H1 (cell line): ENCODE measurements around the gene ELOVL6. TPM values are rescaled to one million over a fixed set of nuclear protein-coding genes. Genes with fewer than 3 reads are reported as not detected.

ENCODE experiments used
- CTCF ChIA-PET: fragments of 300-600 bp; sonication (Branson Sonifier 250); formaldehyde crosslinking; loops from one replicate; lab custom pipeline; 2021; ENCODE audit not compliant: partially characterized antibody; lab: Charles Lee
- POLR2A ChIA-PET: fragments of 300-600 bp; sonication (Branson Sonifier 250); formaldehyde crosslinking; loops from one replicate; lab custom pipeline; 2021; ENCODE audit warnings: inconsistent platforms; ENCODE audit not compliant: partially characterized antibody; lab: Charles Lee
- DNase-seq, 2 experiments: peaks; one replicate each; pipeline versions ENCODE4 v3.0.0 to v3.0.0-alpha.2; 2010 to 2022; ENCODE audit warnings: low spot score in 2 of 2, low read depth in 1 of 2, mixed read lengths in 1 of 2
- FAIRE-seq: peaks from 2 replicates; lab custom pipeline; 2011; peaks lifted over from hg19 to GRCh38; lab: Jason Lieb, UNC
- H2AFZ ChIP-seq: 2 replicates; pipeline ENCODE4 v1.8.1; 2012; ENCODE audit warnings: low read length, inconsistent platforms
- H2AK5ac ChIP-seq: 2 replicates; pipeline ENCODE4 v1.6.1; 2013; ENCODE audit warnings: low read depth, low read length
- H2BK120ac ChIP-seq: replicated peaks from 2 replicates; pipeline ENCODE3; 2013; ENCODE audit warnings: low read depth, low read length, inconsistent platforms
- H2BK12ac ChIP-seq: 2 replicates; pipeline ENCODE4 v1.6.1; 2013; ENCODE audit warnings: low read depth, low read length
- H2BK15ac ChIP-seq: 2 replicates; pipeline ENCODE4 v1.6.1; 2013; ENCODE audit warnings: low read length
- H2BK20ac ChIP-seq: 2 replicates; pipeline ENCODE4 v1.6.1; 2013; ENCODE audit warnings: low read length
- H2BK5ac ChIP-seq: 2 replicates; pipeline ENCODE4 v1.6.1; 2013; ENCODE audit warnings: low read depth, low read length
- H3K14ac ChIP-seq: 2 replicates; pipeline ENCODE4 v1.6.1; 2013; ENCODE audit warnings: inconsistent platforms; ENCODE audit not compliant: insufficient read length
- H3K18ac ChIP-seq: 2 replicates; pipeline ENCODE4 v1.6.1; 2013; ENCODE audit warnings: low read length; ENCODE audit errors: extremely low read depth
- H3K23ac ChIP-seq: 2 replicates; pipeline ENCODE4 v1.6.1; 2013; ENCODE audit warnings: inconsistent platforms; ENCODE audit not compliant: insufficient read length
- H3K23me2 ChIP-seq: 2 replicates; pipeline ENCODE4 v1.6.1; 2013; ENCODE audit warnings: low read depth, low read length
- H3K27ac ChIP-seq: 2 replicates; pipeline ENCODE4 v1.6.1; 2011; ENCODE audit warnings: low read depth, low read length, inconsistent platforms
- H3K27me3 ChIP-seq, 4 experiments: replicated peaks in 1 of 4; 1 replicate in 1 of 4; 2 replicates in 3 of 4; pipeline versions ENCODE4 v1.6.1 to v1.8.1; 2011 to 2013; ENCODE audit warnings: low read length in 3 of 4, mild to moderate bottlenecking in 3 of 4, inconsistent platforms in 2 of 4, mixed read lengths in 2 of 4, moderate library complexity in 1 of 4; ENCODE audit not compliant: control insufficient read depth in 3 of 4, insufficient read depth in 3 of 4; ENCODE audit errors: extremely low read depth in 1 of 4
- H3K36me3 ChIP-seq, 4 experiments: 2 replicates each; pipeline versions ENCODE4 v1.6.1 to v1.8.1; 2011 to 2013; ENCODE audit warnings: mild to moderate bottlenecking in 4 of 4, low read length in 3 of 4, moderate library complexity in 2 of 4, control low read depth in 1 of 4, inconsistent platforms in 1 of 4; ENCODE audit not compliant: insufficient read depth in 4 of 4, control insufficient read depth in 2 of 4
- H3K4ac ChIP-seq: replicated peaks from 2 replicates; pipeline ENCODE3; 2013; ENCODE audit warnings: low read length, low read depth, mixed read lengths, inconsistent platforms; ENCODE audit not compliant: insufficient read length
- H3K4me1 ChIP-seq, 4 experiments: replicated peaks in 1 of 4; 1 replicate in 1 of 4; 2 replicates in 3 of 4; pipeline versions ENCODE4 v1.6.1 to v1.8.1; 2011 to 2013; ENCODE audit warnings: low read length in 3 of 4, inconsistent platforms in 2 of 4, mixed read lengths in 1 of 4; ENCODE audit not compliant: insufficient read depth in 4 of 4, control insufficient read depth in 3 of 4
- H3K4me2 ChIP-seq, 2 experiments: 2 replicates each; pipeline versions ENCODE4 v1.6.1 to v1.8.1; 2011 to 2013; ENCODE audit warnings: low read depth in 2 of 2, low read length in 2 of 2, control low read depth in 1 of 2, inconsistent platforms in 1 of 2, mild to moderate bottlenecking in 1 of 2; ENCODE audit not compliant: insufficient read depth in 1 of 2
- H3K4me3 ChIP-seq, 4 experiments: fragments of 200-600, 300-600 bp in 1 of 4; sonication (generic), shearing (Covaris generic), sonication (Bioruptor Twin) in 1 of 4; 2 replicates each; pipeline versions ENCODE4 v1.5.1 to v1.8.1; 2011 to 2016; ENCODE audit warnings: low read length in 4 of 4, low read depth in 3 of 4, control low read depth in 2 of 4, inconsistent platforms in 2 of 4, mild to moderate bottlenecking in 2 of 4, mixed read lengths in 1 of 4, moderate library complexity in 1 of 4; ENCODE audit not compliant: insufficient read depth in 2 of 4; ENCODE audit errors: extremely low read depth in 1 of 4
- H3K56ac ChIP-seq: replicated peaks from 2 replicates; pipeline ENCODE3; 2013; ENCODE audit warnings: low read depth, mild to moderate bottlenecking, mixed read lengths, low read length, inconsistent platforms; ENCODE audit not compliant: insufficient read length
- H3K79me1 ChIP-seq: 2 replicates; pipeline ENCODE4 v1.6.1; 2013; ENCODE audit warnings: low read depth, low read length, control low read depth
- H3K79me2 ChIP-seq, 2 experiments: 2 replicates each; pipeline versions ENCODE4 v1.6.1 to v1.8.1; 2012 to 2013; ENCODE audit warnings: low read length in 2 of 2, mild to moderate bottlenecking in 2 of 2, inconsistent platforms in 1 of 2; ENCODE audit not compliant: insufficient read depth in 2 of 2, control insufficient read depth in 1 of 2
- H3K9ac ChIP-seq, 4 experiments: replicated peaks in 1 of 4; 1 replicate in 1 of 4; 2 replicates in 3 of 4; pipeline versions ENCODE4 v1.6.1 to v1.8.1; 2011 to 2013; ENCODE audit warnings: low read depth in 3 of 4, low read length in 3 of 4, control low read depth in 2 of 4, mild to moderate bottlenecking in 2 of 4, moderate library complexity in 2 of 4, inconsistent platforms in 1 of 4; ENCODE audit errors: extremely low read depth in 1 of 4
- H3K9me3 ChIP-seq, 2 experiments: 2 replicates each; pipeline versions ENCODE4 v1.6.1 to v1.8.1; 2012 to 2013; ENCODE audit warnings: mild to moderate bottlenecking in 2 of 2, moderate library complexity in 2 of 2, control low read depth in 1 of 2, inconsistent platforms in 1 of 2, low read depth in 1 of 2, low read length in 1 of 2, mixed read lengths in 1 of 2; ENCODE audit not compliant: insufficient read depth in 2 of 2
- H4K20me1 ChIP-seq, 2 experiments: replicated peaks in 1 of 2; 2 replicates each; pipeline versions ENCODE3 to v1.8.1; 2011 to 2013; ENCODE audit warnings: inconsistent platforms in 2 of 2, low read length in 2 of 2, mild to moderate bottlenecking in 1 of 2; ENCODE audit not compliant: insufficient read depth in 2 of 2, control insufficient read depth in 1 of 2
- H4K5ac ChIP-seq: 2 replicates; pipeline ENCODE4 v1.6.1; 2013; ENCODE audit warnings: low read length, low read depth, mixed read lengths, inconsistent platforms; ENCODE audit not compliant: insufficient read length
- H4K8ac ChIP-seq: 2 replicates; pipeline ENCODE4 v1.8.0; 2013; ENCODE audit warnings: mild to moderate bottlenecking, moderate library complexity, low read length, inconsistent platforms; ENCODE audit not compliant: insufficient read depth; ENCODE audit errors: extremely low read depth
- H4K91ac ChIP-seq: replicated peaks from 2 replicates; pipeline ENCODE3; 2013; ENCODE audit warnings: low read length, mixed read lengths, inconsistent platforms; ENCODE audit not compliant: insufficient read length
- CBX5 ChIP-seq: fragments of 300-800, 300-1000 bp; sonication (generic); IDR thresholded peaks from 2 replicates; pipeline ENCODE4 v1.7.1; 2016; ENCODE audit warnings: antibody characterized with exemption, low read length, low read depth
- EP300 ChIP-seq, 2 experiments: IDR thresholded peaks; 1 replicate in 1 of 2; 2 replicates in 1 of 2; pipeline ENCODE4 v1.6.1; 2011 to 2012; ENCODE audit warnings: low read depth in 2 of 2, low read length in 2 of 2, mild to moderate bottlenecking in 2 of 2, borderline replicate concordance in 1 of 2, inconsistent platforms in 1 of 2, moderate library complexity in 1 of 2
- FOSL1 ChIP-seq: IDR thresholded peaks from 2 replicates; pipeline ENCODE4 v1.6.1; 2011; ENCODE audit warnings: mild to moderate bottlenecking, low read depth, low read length, moderate library complexity; ENCODE audit not compliant: insufficient read depth
- JUN ChIP-seq: IDR thresholded peaks from 2 replicates; pipeline ENCODE4 v1.6.1; 2011; ENCODE audit warnings: low read depth, mild to moderate bottlenecking, improper control_type of control experiment, low read length
- KDM1A ChIP-seq: fragments of 200-600, 300-600 bp; sonication (generic); IDR thresholded peaks from 2 replicates; pipeline ENCODE4 v1.7.1; 2016; ENCODE audit warnings: mild to moderate bottlenecking, low read length, borderline replicate concordance
- MAFK ChIP-seq: IDR thresholded peaks from 2 replicates; pipeline ENCODE4 v1.6.1; 2012; ENCODE audit warnings: low read depth, mild to moderate bottlenecking, improper control_type of control experiment, low read length
- NANOG ChIP-seq: IDR thresholded peaks from 2 replicates; pipeline ENCODE4 v1.6.1; 2011; ENCODE audit warnings: low read length, low read depth, mild to moderate bottlenecking, inconsistent platforms; ENCODE audit not compliant: insufficient read depth, poor library complexity, severe bottlenecking
- RAD21 ChIP-seq, 2 experiments: IDR thresholded peaks in 1 of 2; conservative IDR thresholded peaks in 1 of 2; 2 replicates each; pipeline ENCODE4 v1.6.1; 2011; ENCODE audit warnings: low read depth in 2 of 2, low read length in 2 of 2, improper control_type of control experiment in 1 of 2, inconsistent platforms in 1 of 2, mild to moderate bottlenecking in 1 of 2, moderate library complexity in 1 of 2
- SIRT6 ChIP-seq: IDR thresholded peaks from one replicate; pipeline ENCODE4 v1.7.1; 2012; ENCODE audit warnings: low read length, inconsistent platforms
- SP1 ChIP-seq: IDR thresholded peaks from 2 replicates; pipeline ENCODE4 v1.6.1; 2011; ENCODE audit warnings: low read depth, low read length
- SUZ12 ChIP-seq: fragments of 200-600 bp; sonication (generic); IDR thresholded peaks from 2 replicates; pipeline ENCODE4 v1.6.1; 2012; ENCODE audit warnings: mild to moderate bottlenecking, inconsistent platforms, low read length, moderate library complexity, mixed read lengths
- TCF12 ChIP-seq: IDR thresholded peaks from 2 replicates; pipeline ENCODE4 v1.6.1; 2011; ENCODE audit warnings: low read depth, mild to moderate bottlenecking, low read length
- TEAD4 ChIP-seq: IDR thresholded peaks from 2 replicates; pipeline ENCODE4 v1.6.1; 2012; ENCODE audit warnings: low read depth, low read length, inconsistent platforms, mixed read lengths
- WGBS, 2 experiments: shearing (Covaris generic) in 1 of 2; methylation state at CpG; one replicate each; pipeline versions ENCODE4 v1.1.6 to v1.1.7; 2013 to 2015; ENCODE audit warnings: low lambda C conversion rate in 2 of 2, mixed read lengths in 2 of 2, inconsistent platforms in 1 of 2, low coverage in 1 of 2, missing lambda C conversion rate in 1 of 2; ENCODE audit not compliant: insufficient replicate concordance in 2 of 2, insufficient coverage in 1 of 2, insufficient read length in 1 of 2; ENCODE audit errors: extremely low coverage in 1 of 2, missing lambda C conversion rate in 1 of 2; 5-methylcytosine and 5-hydroxymethylcytosine counted together
- polyA plus RNA-seq, 7 experiments: library from polyadenylated mRNA; depleted of rRNA in 3 of 7; stranded (reverse) in 5 of 7; unstranded in 2 of 7; fragments of >200 nt in 5 of 7; fragments of 200-250 nt in 2 of 7; gene quantifications; 1 replicate in 5 of 7; 2 replicates in 1 of 7; 4 replicates in 1 of 7; pipeline versions ENCODE4 v1.2.1 to v1.2.3, GENCODE V29; 2011 to 2013; ENCODE audit warnings: missing spikeins in 2 of 7, mixed read lengths in 2 of 7
- total RNA-seq: library from RNA; stranded (reverse); fragmentation: NEBNext Ultra II Directional; extraction: Animal tissue kit (Norgen Biotek cat#: 25700); gene quantifications from 2 replicates; pipeline ENCODE4 v1.2.1, GENCODE V29; 2021

Gene ELOVL6
- total and polyA plus RNA-seq, 2 of the 8 experiments (the other 6 are each of a cell fraction or from before 2014, with no cell fraction given) = 27.8 to 86.6 TPM

DNA sequence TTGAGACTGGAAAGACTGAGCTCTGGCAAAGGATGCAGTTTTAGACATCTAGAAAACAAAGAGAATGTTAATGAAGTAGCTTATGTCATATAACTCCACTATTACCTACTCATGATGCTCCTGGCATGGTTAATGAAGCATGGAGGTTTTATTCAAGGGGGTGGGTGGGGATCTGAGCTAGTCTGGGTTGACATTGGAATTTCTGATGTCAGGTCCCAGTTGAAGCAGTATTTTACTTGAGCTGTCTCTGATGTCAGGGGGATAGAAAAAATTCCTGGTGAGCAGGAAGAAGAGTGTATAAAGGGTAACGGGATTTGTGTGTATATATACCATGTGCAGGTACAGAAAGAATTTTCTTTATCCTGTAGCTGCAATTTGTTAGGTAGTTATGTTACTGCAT, 102.0 kb downstream of the ELOVL6 start:
- Histone ChIP-seq H3K79me1 (peaks cover 2% of the 10 kb centered on the region), H2BK20ac (no peak overlapping the region), H3K4me3 (no peak overlapping the region), H3K36me3 (no peaks in the 10 kb centered on the region; a peak in 1 of 8 replicates), H3K79me2 (peaks cover 0 to 24% of the 10 kb centered on the region in 2 experiments; a peak in 2 of 4 replicates), H2AK5ac (no peak overlapping the region), H3K9ac (no peak overlapping the region), H3K14ac (no peak overlapping the region), H3K18ac (no peak overlapping the region), H4K91ac (no peak overlapping the region), H3K4ac (no peak overlapping the region), H4K5ac (no peak overlapping the region), H3K27ac (no peak overlapping the region), H3K4me2 (no peak overlapping the region), H3K23me2 (no peaks in the 10 kb centered on the region; the same call in 1 of the 2 replicates), H2BK5ac (no peak overlapping the region), H3K23ac (no peak overlapping the region), H3K27me3 (no peaks in the 10 kb centered on the region), H3K9me3 (no peaks in the 10 kb centered on the region), H4K20me1 (peaks cover 0 to 4% of the 10 kb centered on the region in 2 experiments), H2BK120ac (no peak overlapping the region), H4K8ac (no peak overlapping the region), H3K4me1 (no peaks in the 10 kb centered on the region), H2BK12ac (no peak overlapping the region), H3K56ac (no peak overlapping the region), H2AFZ (no peak overlapping the region), H2BK15ac (no peak overlapping the region)
- ChIA-PET POLR2A (interaction anchor here (0.6 to 1.4 kb wide), 4 partner anchors 9 to 25 kb away, joined by 3 to 5 read pairs (median 3); no protein-coding TSS in a partner anchor), CTCF (interaction anchor here (1.1 to 2.2 kb wide), 2 partner anchors 46 to 115 kb away, joined by 3 to 12 read pairs; no protein-coding TSS in a partner anchor)
- DNase-seq (no peak), FAIRE-seq (no peak)
- WGBS, 2 experiments = 94% methylated on average over 1 of the region's 1 CpG; no CpG with 5 or more reads in 1 of the 2 experiments
- TF ChIP-seq JUN = no peak
- TF ChIP-seq RAD21 (IDR thresholded peaks at IDR 0.05 in 1 of 2, conservative IDR thresholded peaks at IDR 0.05 in 1 of 2; ENCODE audit: low read depth in 2 of 2, low read length in 2 of 2) = no peak
- no peak for TF ChIP-seq EP300 (IDR thresholded peaks at IDR 0.05; ENCODE audit: borderline replicate concordance in 1 of 2, low read depth in 2 of 2, low read length in 2 of 2)
- no peak for TF ChIP-seq SIRT6
- TF ChIP-seq NANOG = no peak
- TF ChIP-seq KDM1A = no peak
- TF ChIP-seq CBX5 = no peak
- TF ChIP-seq SP1 = no peak
- TF ChIP-seq FOSL1 = no peak
- no peak for TF ChIP-seq TEAD4
- no peak for TF ChIP-seq MAFK
- no peak for TF ChIP-seq SUZ12
- no peak for TF ChIP-seq TCF12
